Measurements from ENCODE around the gene COL4A6. TPM values are rescaled to one million over a fixed set of nuclear protein-coding genes. Genes with fewer than 3 reads are reported as not detected.

COL4A6 gene
- total and polyA plus RNA-seq, 2 donors (not counting 3 experiments of a cell fraction or from before 2014, with no cell fraction given): 0.49 to 0.62 TPM

DNA sequence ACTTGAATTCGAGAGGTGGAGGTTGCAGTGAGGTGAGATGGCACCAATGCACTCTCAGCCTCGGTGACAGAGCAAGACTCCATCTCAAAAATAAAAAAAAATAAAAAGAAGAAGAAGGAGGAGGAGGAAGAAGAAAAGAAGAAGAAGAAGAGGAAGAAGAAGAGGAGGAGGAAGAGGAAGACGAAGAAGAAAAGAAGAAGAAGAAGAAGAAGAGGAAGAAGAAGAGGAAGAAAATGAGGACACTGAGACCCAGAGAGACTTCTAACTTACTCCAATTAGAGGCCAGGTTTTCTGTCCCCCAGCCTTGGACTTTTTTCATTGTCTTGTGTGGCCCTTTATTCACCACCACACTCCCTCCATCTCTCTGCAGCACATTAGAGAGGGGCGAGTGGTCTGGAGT lies 276.0 kb downstream of the COL4A6 start:
- intact Hi-C loops (cut with micrococcal nuclease): no loop called here
- Histone ChIP-seq H3K4me2 (ENCODE audit: insufficient read depth, low read length) (no peak overlapping the region), H4K20me1 (replicated peaks; ENCODE audit: control insufficient read depth, extremely low read depth, insufficient read depth, low read length) (no peaks in the 10 kb centered on the region), H3K9me1 (replicated peaks; ENCODE audit: control insufficient read depth, extremely low read depth, insufficient read depth, low read length) (no peaks in the 10 kb centered on the region), H3K4me3 (replicated peaks in 1 of 3; ENCODE audit: insufficient read depth in 1 of 3, low read depth in 1 of 3, low read length in 3 of 3) (no peak overlapping the region), H3K27ac (ENCODE audit: insufficient read depth, low read depth, low read length) (no peak overlapping the region), H2AFZ (ENCODE audit: low read depth, low read length) (no peak overlapping the region), H3K27me3 (ENCODE audit: control insufficient read depth in 2 of 2, insufficient read depth in 2 of 2, low read length in 2 of 2) (no peaks in the 10 kb centered on the region), H3K79me2 (ENCODE audit: control insufficient read depth, insufficient read depth, low read length) (no peaks in the 10 kb centered on the region), H3K36me3 (ENCODE audit: control insufficient read depth in 2 of 2, extremely low read depth in 1 of 2, insufficient read depth in 2 of 2, low read length in 2 of 2) (no peaks in the 10 kb centered on the region), H3K4me1 (ENCODE audit: control insufficient read depth, extremely low read depth, insufficient read depth, low read length) (no peaks in the 10 kb centered on the region), H3K9me3 (replicated peaks; ENCODE audit: control insufficient read depth, insufficient read depth, low read length) (no peaks in the 10 kb centered on the region), H3K9ac (replicated peaks; ENCODE audit: extremely low read depth, insufficient read depth, low read length) (no peak overlapping the region)
- DNase-seq (ENCODE audit: low read depth, low spot score) (no peak), FAIRE-seq (no peak)
- dilution Hi-C loops (cut with MboI; ENCODE audit: extremely low pct_ligation_motif_present, low sequenced_read_pairs): no loop called here
- TF ChIP-seq EZH2 (IDR thresholded peaks at IDR 0.05; ENCODE audit: borderline replicate concordance, low read depth, low read length, severe bottlenecking) (no peak), POLR2AphosphoS5 (IDR thresholded peaks at IDR 0.05; ENCODE audit: insufficient read depth, low read depth, low read length) (no peak), FOS (IDR thresholded peaks at IDR 0.05; ENCODE audit: borderline replicate concordance, insufficient read depth, low read length) (no peak), JUN (IDR thresholded peaks at IDR 0.05; ENCODE audit: borderline replicate concordance, insufficient read depth, insufficient read length, low read depth) (no peak), GATA2 (IDR thresholded peaks at IDR 0.05; ENCODE audit: insufficient read depth, insufficient read length, low read depth, low read length) (no peak), MYC (IDR thresholded peaks at IDR 0.05; ENCODE audit: low read depth, low read length) (no peak), POLR2A (IDR thresholded peaks at IDR 0.05; ENCODE audit: low read depth, low read length) (no peak)
- TF ChIP-seq, protein P1, sequence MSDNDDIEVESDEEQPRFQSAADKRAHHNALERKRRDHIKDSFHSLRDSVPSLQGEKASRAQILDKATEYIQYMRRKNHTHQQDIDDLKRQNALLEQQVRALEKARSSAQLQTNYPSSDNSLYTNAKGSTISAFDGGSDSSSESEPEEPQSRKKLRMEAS (IDR thresholded peaks at IDR 0.05; ENCODE audit: insufficient read depth, insufficient read length): no peak
- TF ChIP-seq, protein P2, sequence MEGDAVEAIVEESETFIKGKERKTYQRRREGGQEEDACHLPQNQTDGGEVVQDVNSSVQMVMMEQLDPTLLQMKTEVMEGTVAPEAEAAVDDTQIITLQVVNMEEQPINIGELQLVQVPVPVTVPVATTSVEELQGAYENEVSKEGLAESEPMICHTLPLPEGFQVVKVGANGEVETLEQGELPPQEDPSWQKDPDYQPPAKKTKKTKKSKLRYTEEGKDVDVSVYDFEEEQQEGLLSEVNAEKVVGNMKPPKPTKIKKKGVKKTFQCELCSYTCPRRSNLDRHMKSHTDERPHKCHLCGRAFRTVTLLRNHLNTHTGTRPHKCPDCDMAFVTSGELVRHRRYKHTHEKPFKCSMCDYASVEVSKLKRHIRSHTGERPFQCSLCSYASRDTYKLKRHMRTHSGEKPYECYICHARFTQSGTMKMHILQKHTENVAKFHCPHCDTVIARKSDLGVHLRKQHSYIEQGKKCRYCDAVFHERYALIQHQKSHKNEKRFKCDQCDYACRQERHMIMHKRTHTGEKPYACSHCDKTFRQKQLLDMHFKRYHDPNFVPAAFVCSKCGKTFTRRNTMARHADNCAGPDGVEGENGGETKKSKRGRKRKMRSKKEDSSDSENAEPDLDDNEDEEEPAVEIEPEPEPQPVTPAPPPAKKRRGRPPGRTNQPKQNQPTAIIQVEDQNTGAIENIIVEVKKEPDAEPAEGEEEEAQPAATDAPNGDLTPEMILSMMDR (IDR thresholded peaks at IDR 0.05; ENCODE audit: extremely low read depth in 1 of 2, insufficient read depth in 1 of 2, low read depth in 1 of 2, low read length in 2 of 2): no peak
- ChIA-PET CTCF (no interaction called here), POLR2A (no interaction called here)
- BruUV-seq (replicated peaks): no TSS peak

Measured in endothelial cell of umbilical vein (primary cell).